Muscle of back (tissue), 11 donors: ENCODE data around the gene NGB. TPM values are rescaled to one million over a fixed set of nuclear protein-coding genes. Genes with fewer than 3 reads are reported as not detected.
"Not testable (repeated sequence)": the region's sequence is repeated elsewhere in the genome, so short reads cannot be mapped to it uniquely, and the experiment has no call there.

Experiments used
- DNase-seq, 3 donors: peaks; one replicate each; pipeline versions ENCODE4 v3.0.0 to v3.0.0-alpha.2; 2013
- polyA plus RNA-seq, 10 donors: library from polyadenylated mRNA; unstranded; fragments of 120-200 nt; gene quantifications; one replicate each; pipeline ENCODE4 v1.2.1, GENCODE V29; 2013; ENCODE audit not compliant: insufficient read length in 10 of 10

The NGB gene
- polyA plus RNA-seq, 10 donors, result not detected

GRCh38 chr14:77296906-77297305 is 25.9 kb upstream of the NGB start:
- no peak for DNase-seq

GRCh38 chr14:77296155-77296554 is 25.1 kb upstream of the NGB start:
- DNase-seq, result no peak

GRCh38 chr14:77290705-77291104 is 19.7 kb upstream of the NGB start:
- no peak for DNase-seq

GRCh38 chr14:77286576-77286975 is 15.6 kb upstream of the NGB start:
- DNase-seq, result no peak

- no peak for DNase-seq
These were observed 13.5 kb upstream of the NGB start for GRCh38 chr14:77284466-77284865.

- DNase-seq, result no peak
These were observed 13.1 kb upstream of the NGB start for GRCh38 chr14:77284066-77284465.

- DNase-seq, result no peak
These were observed 10.9 kb upstream of the NGB start for GRCh38 chr14:77281852-77282410.

GRCh38 chr14:77280921-77281320 is 9.9 kb upstream of the NGB start:
- DNase-seq, result not testable (repeated sequence)

GRCh38 chr14:77279719-77280118 is 8.7 kb upstream of the NGB start:
- DNase-seq, result no peak

- DNase-seq, result no peak
These were observed 7.6 kb upstream of the NGB start for GRCh38 chr14:77278461-77279230.

- DNase-seq, result no peak
These were observed 6.0 kb upstream of the NGB start for GRCh38 chr14:77276959-77277358.

GRCh38 chr14:77276295-77276935 is 5.4 kb upstream of the NGB start:
- DNase-seq, result no peak

- no peak for DNase-seq
These were observed 4.6 kb upstream of the NGB start for GRCh38 chr14:77275601-77276017.

- DNase-seq, result no peak
These were observed 4.1 kb upstream of the NGB start for GRCh38 chr14:77275041-77275580.

- no peak for DNase-seq
These were observed 2.8 kb upstream of the NGB start for GRCh38 chr14:77273796-77274195.

GRCh38 chr14:77272261-77272660 is 1.3 kb upstream of the NGB start:
- DNase-seq, result no peak

GRCh38 chr14:77270361-77271112 is 469 bp downstream of the NGB start:
- DNase-seq, result no peak

- DNase-seq, result no peak
These were observed 1.9 kb downstream of the NGB start for GRCh38 chr14:77268989-77269600.

- no peak for DNase-seq
These were observed 2.9 kb downstream of the NGB start for GRCh38 chr14:77267937-77268699.

GRCh38 chr14:77266336-77266735 is 4.7 kb downstream of the NGB start:
- DNase-seq, result no peak
